GM12872 (cell line): ENCODE data around the gene NKX2-8.
A peak's percentile ranks its signal among the peaks of the same experiment; 100 is the strongest.

Experiments used
- TF ChIP-seq, protein P1 (sequence below): IDR thresholded peaks from 3 replicates; pipeline ENCODE4 v1.5.1; 2011; ENCODE audit warnings: low read depth, mild to moderate bottlenecking, low read length, moderate library complexity; ENCODE audit not compliant: insufficient read depth

NKX2-8 gene

GRCh38 chr14:36618641-36619040 lies 36.2 kb upstream of the NKX2-8 start:
- TF ChIP-seq, protein P1, sequence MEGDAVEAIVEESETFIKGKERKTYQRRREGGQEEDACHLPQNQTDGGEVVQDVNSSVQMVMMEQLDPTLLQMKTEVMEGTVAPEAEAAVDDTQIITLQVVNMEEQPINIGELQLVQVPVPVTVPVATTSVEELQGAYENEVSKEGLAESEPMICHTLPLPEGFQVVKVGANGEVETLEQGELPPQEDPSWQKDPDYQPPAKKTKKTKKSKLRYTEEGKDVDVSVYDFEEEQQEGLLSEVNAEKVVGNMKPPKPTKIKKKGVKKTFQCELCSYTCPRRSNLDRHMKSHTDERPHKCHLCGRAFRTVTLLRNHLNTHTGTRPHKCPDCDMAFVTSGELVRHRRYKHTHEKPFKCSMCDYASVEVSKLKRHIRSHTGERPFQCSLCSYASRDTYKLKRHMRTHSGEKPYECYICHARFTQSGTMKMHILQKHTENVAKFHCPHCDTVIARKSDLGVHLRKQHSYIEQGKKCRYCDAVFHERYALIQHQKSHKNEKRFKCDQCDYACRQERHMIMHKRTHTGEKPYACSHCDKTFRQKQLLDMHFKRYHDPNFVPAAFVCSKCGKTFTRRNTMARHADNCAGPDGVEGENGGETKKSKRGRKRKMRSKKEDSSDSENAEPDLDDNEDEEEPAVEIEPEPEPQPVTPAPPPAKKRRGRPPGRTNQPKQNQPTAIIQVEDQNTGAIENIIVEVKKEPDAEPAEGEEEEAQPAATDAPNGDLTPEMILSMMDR = no peak

DNA sequence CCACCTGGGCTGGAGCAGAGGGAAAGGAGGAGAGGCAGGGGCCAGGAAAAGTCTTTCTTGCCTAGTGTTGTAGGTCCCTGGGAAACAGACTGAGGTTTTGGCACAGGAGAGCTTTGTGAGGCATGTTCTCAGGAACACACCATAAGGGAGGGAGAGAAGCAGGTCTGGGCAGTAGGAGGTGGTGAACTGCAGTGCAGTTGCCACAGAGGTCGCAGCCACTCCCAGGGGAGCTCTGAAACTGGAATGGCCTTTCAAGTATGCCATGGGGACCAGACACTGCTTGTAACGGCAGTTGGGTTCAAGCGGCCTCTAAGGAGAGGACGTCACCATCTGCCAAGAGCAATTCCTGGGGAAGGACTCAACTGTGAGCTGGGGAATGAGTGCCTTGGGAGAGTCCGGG lies 35.4 kb upstream of the NKX2-8 start:
- TF ChIP-seq, protein P1 = no peak

GRCh38 chr14:36605506-36605857 lies 23.1 kb upstream of the NKX2-8 start:
- TF ChIP-seq, protein P1 = no peak

DNA sequence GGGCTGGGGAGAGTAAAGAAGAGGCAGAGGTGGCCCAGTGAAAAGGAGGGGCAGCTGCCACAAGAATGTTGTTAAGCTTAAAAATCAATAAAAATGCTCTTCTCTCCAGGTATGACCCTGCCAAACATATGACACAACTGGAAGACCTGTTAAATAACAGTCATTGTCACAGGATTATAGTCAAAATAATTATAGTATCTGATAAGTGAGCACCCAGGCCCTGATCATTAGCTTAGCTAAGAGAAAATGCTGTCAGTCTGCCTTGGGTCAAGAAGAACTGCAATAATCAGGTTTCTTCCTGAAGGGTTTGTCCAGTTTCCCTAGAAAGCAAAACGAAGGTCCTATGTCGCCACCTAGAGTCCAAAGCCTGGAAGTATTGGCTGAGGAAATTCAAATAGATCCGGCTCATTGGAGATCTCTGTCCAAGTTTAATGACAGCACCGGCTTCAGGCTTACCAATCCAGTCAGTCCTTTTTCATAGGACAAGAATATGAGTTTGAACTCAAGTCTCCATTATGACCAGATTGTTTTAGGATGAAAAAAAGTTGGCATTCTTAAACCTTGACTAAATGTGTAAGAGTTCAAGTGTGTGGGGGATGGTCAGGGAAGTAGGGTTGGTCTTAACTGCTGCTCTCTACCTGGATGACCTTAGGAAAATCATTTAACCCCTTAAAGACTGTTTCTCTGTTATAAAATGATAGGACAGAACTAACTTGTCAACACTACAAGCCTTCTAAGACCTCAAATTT lies 22.5 kb upstream of the NKX2-8 start:
- TF ChIP-seq, protein P1 = peak; percentile 86

- TF ChIP-seq, protein P1 = no peak
Measured at GRCh38 chr14:36600431-36600830, 18.0 kb upstream of the NKX2-8 start.

DNA sequence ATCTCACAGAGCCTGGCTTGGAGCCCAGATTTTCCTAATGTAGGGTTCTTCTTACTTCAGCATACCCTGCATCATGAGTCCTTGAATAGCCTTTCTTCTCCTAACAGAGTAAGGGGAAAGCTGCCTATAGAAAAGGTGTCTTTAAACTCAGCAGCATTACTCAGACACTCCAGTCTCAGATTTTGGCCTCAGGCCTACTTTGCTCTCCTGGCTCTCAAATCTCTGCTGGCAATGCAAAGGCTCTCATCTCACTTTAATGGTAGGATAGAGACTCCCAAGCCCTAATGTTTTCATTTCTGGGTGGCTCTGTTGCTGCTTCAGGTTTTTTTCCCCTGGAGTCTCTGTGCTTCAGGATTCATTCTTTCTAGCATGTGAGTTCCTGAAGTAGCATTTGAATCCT lies 9.1 kb upstream of the NKX2-8 start:
- TF ChIP-seq, protein P1 = no peak

DNA sequence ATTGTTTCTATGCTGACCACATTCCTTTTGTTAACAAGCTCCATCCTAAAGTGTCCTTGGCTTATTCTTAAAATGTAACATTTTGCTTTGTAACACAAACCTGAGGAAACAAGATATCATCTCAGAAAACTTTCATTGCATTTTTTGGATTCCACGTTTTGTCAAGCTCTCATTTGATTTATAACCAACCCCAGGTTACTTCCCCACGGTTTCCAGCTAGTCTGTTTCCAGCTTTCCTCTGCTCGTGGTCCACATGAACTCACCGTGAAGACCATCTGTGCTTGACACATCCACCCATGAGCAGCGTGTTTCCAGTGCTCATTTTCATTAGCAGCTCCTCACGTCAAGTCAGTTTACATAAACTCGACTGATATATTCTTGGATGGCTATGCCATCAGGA lies 6.4 kb upstream of the NKX2-8 start:
- TF ChIP-seq, protein P1 = no peak

- TF ChIP-seq, protein P1 = no peak
Measured at GRCh38 chr14:36588119-36588518, 5.7 kb upstream of the NKX2-8 start.
